ENCODE measurements around the gene S100P.
"Not testable (repeated sequence)": the region's sequence is repeated elsewhere in the genome, so short reads cannot be mapped to it uniquely, and the experiment has no call there.

Gene S100P

DNA sequence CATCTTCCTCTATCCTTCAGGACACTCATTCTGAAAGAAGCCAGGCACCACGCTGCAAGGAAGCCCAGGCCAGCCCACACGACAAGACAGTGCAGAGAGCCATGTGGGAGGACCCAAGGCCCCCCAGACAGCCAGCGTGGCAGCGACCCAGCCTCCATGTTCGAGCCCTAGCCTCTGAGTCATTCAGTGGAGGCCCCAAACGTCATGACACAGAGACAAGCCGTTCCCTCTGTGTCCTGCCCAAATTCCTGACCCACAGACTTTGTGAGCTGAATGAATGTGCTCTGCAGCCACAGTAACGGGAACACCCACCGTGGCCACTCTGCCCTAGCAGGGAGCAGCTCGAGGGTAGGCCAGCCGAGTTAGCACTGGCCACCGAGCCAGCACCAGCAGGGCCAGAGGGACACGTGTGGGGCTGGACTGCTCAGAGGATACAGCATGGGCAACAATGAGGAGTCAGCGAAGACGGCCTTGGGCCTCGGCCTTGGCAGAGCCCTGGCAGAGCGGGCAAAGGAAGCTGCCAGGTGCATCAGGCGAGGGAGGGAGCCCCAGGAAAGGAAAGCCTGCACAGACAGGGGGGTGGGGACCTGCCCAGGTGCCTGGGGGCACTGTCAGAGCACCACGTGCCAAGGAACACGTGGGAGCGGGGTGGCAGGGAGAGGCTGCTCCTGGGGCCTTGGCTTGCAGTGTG, 30.9 kb downstream of the S100P start:
- DNase-seq (ENCODE audit: low read depth in 2 of 2): no peak

DNA sequence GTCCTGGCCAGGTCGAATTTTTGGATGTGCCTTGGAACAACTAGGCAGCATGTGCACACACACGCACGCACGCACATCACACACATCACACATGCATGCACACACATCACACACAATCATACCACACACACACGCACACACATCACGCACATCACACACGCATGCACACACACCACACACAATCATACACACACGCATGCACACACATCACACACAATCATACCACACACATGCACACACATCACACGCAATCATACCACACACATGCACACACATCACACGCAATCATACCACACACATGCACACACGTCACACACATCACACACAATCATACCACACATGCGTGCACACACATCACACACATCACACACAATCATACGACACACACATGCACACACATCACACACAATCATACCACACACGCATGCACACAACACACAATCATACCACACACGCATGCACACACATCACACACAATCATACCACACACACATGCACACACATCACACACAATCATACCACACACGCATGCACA, 31.8 kb downstream of the S100P start:
- not testable (repeated sequence) for DNase-seq (ENCODE audit: low read depth in 2 of 2)

DNA sequence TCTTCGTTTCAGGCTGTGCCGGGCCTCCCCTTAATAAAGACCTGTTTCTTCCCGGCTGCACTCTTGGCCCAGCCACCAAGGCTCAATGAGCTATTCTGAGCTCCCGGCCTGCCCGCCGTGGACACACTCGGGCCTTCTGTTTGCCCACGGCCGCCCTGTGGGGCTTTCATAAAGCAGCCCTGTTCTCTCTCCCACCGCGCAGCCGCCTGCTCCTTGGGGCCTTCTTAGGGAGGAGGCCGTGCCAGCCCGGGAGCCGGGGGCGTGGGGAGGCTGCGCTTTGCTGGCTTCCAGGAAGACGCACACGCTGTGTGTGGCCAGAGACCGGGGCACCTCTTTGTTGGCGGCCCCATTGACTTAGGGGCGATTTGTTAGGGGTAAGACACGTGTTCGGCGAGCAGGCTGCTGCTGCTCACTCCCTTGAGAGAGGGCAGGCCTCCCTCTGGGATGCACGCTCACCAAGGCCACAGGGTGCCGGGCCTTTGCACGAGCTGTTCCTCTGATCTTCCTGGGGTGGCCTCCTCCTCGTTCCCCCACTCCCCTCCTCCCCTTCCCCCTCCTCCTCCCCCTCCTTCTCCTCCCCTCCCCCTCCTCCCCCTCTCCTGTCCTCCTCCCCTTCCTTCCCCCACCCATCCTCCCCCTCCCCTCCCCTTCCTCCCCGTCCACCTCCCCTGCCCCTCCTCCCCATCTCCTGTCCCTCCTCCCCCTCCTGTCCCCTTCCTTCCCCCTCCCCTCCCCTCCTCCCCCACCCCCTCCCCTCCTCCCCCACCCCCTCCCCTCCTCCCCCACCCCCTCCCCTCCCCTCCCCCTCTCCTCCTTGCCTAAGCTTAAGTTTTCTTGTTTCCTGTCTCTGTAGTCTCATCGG, 33.6 kb downstream of the S100P start:
- no peak for DNase-seq (ENCODE audit: low read depth in 2 of 2)

DNA sequence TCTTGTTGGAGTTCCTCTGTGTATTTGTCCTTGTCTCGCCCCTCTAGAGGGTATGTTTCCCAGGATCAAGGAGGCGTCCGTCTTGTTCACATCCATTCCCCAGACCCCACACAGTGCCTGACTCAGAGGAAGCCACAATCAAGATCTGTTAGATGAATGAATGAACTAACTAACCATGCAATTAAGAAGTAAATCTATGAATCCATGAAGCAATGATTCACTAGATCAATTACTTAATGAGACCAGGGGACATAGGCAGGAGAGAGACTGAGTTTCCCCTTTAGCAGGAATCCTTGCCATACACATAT, 34.2 kb downstream of the S100P start:
- DNase-seq (ENCODE audit: low read depth in 2 of 2): no peak

DNA sequence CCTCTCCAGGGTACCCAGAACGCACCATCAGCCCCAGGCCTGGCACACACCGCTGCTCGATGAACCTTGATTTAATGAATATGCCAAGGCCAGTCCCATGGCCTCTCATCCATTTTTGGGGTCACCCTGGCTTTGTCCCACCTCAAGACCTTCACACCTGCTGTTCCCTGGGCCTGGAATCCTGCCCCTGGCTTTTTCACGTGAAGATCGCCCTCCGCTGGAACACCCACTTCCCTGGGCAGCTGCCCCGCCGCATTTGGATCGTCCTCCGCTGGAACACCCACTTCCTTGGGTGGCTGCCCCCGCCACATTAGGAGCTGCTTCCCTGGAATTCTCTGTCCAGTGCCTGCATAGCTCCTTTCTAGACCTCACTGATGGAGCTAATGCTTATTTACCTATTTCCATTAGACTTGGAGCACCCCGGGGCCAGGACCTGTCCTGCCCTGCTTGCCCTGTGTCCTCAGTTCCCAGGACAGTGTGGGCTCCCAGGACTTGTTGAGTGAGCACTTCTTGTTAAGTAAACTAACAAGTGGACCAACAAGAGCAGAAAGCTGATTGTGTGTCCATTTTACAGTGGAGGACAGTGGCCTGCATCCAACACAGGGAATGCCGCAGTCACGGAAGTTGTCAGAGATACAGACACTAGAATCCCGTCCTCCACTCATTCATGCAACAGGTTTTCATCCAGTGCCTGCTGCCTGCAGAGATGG, 34.8 kb downstream of the S100P start:
- no peak for DNase-seq (ENCODE audit: low read depth in 2 of 2)

DNA sequence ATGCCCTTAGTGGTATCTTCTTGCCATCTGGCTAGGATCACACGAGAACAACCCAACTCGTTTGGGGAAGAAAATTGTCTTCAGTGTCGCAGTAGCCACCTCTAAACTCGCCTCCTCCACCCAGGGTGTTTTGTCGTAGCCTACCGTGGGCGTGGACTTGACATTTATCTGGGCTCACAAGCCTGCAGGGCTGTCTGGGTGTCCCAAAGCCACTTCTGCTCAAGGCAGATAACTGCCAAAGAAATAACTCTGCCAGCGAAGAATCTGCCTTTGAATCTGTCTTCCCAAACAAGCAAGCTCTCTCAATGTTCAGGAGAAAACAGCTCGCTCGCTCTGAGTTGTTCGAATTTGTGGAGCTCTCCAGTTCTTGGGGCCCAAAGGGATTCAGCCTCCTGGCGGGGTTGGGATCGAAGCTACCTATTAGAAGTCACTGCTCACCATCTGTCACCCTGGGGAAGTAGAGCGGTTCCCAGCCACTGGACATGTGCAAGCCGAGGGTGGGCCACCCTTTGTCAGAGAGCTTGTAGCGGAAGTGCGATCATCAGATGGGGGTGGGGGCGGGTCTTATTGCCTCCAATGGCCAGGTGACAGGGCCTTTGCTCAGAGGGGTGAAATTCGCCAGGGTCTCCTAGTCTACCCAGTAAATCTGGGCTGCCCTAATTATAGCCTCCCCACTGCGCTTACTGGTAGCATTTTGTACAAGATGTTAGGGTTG, 37.1 kb downstream of the S100P start:
- DNase-seq (ENCODE audit: low read depth in 2 of 2): no peak

DNA sequence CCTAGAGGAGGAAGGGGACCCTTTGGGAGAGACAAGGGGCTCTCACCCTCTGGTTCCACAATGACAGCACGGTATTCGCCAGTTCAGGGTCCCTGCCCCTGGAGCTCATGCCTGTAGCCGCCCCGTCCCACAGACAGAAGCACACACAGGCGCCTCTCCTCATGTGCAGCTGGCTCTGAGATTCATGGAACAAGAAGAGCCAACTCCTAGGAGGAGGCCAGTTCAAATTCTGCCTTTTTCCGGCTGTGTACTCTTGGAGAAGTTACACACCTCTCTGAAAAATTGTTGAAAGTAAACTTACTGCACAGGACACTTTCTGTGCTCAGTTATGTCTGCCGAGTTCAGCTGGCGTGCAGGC, 37.6 kb downstream of the S100P start:
- DNase-seq (ENCODE audit: low read depth in 2 of 2): no peak

DNA sequence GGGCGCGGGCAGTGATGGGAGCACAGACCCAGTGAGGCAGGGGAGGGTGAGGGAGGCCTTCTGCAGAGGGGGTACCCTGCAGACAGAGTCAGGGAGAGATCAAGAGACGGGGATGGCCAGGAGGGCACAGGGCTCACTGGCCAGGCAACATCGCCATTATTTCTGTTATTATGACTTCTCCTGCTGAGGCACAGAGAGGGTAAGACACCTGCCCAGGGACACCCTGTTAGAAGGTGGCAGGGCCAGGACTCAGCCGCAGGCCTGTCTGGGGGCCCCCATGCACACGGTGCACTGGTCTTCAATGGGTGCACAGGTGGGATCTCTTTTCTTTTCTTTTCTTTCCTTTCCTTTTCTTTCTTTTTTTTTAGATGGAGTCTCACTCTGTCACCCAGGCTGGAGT, 38.1 kb downstream of the S100P start:
- no peak for DNase-seq (ENCODE audit: low read depth in 2 of 2)

DNA sequence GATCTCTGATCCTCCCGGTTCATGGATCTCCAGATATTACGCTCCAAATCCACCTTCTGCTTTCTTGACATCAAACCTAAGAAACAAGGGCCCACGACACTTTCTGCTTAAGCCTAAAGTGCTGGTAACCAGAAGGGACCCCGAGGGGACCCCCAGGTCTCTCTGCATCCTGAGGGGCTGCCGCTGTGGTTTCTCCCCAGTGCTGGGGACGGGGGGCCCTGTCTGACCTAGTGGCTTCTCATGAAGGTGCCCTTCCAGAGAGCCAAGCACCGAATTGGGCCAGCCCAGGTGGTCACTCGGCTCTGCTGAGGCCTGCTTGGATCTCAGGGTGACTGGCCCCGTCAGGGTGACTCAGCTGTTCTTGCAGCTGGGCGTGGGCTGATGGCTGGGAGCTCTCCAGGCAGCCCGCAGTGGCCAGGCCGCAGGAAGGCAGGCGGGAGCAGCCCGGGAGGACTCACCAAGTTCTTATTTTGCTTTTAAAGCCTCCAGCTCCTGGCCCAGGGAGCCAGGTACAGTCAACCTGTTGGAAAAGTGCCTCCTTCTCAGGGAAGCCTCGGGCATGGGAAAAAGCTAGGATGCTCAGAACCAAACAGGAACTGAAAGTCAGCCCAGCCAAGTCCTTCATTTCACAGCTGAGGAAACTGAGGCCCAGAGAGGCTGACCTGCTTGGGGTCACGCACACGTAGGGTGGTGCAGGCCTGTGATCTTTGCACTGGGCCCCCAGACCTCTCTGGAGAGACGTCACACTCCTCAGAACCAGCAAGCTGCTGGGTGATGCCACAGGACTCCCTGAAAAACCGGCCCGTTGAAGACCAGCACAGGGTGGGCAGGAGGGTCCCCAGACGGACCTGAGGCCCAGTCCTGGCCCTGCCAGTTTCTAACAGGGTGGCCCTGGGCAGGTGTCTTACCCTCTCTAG, 39.0 kb downstream of the S100P start:
- DNase-seq (ENCODE audit: low read depth in 2 of 2): no peak

DNA sequence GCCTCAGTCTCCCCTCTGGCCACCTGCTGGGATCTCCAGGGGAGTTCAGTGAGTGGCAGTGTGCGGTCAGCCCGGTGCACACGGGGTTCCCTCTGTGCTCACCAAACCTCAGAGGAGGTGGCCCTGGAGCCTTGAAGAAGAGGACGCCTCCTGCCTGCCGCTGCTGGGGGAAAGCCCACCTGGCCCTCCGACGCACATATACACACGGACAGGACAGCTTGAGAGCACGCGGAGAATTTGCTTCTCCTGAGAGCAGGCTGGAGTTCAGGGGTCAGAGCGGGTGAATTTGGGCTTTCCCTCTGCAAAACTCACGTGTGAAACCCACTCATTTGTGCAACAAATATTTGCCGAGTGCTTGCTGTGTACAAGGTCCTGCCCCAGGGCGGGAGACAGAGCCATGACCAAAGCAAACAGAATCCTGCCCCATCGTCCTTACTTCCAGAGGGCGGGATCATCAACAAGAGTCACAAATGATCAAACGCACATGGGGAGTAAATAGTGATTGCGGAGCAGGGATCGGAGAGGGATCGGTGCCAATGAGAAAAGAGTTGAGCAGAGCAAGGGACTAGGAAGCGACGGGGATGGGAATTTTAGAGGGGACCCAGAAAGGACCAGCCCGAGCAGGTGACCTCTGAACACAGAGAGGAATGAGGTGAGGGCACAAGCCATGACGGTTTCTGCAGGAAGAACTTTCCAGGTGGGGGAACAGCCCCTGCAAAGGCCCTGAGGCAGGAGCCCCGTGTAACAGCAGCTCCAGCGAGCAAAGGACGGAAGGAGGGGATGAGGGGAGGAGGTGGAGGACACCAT, 39.9 kb downstream of the S100P start:
- DNase-seq (ENCODE audit: low read depth in 2 of 2): no peak

DNA sequence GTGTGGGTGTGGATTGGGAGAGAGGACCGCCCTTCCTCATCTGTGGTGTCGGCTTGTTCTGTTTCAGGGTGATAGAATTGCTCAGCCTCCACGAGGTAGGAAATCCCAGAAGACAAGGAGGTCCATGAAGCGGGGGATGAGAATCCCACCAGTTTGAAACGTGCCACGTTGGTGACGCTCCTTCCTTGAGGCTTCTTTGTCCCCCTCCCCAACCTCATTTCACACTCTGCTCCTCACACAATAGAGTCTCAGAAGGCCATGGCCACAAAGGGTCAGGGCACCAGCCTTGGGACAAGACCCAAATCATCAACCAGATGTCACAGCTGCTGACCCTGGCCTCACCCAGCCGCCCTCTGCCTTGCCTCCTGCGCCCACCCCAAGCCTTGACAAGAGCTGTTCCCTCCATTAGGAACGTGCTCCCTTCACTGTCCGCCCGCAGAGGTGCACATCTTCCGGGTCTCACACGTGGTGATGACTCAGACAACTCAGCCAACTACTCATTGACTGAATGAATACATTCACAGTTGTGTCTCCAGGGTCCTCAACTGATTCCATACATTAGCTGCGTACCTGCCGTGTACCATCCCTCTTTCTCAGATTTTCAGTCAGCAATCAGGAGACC, 40.6 kb downstream of the S100P start:
- DNase-seq (ENCODE audit: low read depth in 2 of 2): no peak

DNA sequence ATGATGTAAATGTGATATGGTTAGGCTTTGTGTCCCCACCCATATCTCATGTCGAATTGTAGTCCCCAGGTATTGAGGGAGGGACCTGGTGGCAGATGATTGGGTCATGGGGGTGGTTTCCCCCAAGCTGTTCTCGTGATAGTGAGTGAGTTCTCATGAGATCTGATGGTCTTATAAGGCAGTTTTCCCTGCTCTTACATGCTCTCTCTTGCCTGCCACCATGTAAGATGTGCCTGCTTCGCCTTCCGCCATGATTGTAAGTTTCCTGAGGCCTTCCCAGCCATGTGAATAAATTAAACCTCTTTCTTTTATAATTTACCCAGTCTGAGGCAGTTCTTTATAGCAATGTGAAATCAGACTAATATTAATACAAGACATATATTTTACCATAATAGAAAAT, 46.2 kb downstream of the S100P start:
- no peak for DNase-seq (ENCODE audit: low read depth in 2 of 2)

DNA sequence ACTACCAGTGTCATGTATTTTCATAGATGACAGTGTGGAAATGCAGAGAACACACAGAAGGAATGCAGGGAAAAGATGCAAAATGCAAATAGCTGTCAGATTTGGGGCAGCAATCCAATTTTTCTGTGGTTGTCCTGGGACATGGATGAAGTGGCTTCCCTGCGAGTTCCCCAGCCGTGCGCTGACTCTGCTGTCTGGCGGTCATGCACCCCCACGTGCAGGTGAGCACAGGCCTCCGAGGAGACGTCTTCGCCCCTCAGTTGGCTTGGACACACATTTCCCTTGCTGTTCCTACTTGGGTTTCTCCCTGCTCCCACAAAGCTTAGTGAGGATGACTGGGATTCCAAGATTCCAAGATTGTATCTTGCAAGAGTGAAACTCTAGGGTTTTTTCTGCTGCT, 46.7 kb downstream of the S100P start:
- no peak for DNase-seq (ENCODE audit: low read depth in 2 of 2)

DNA sequence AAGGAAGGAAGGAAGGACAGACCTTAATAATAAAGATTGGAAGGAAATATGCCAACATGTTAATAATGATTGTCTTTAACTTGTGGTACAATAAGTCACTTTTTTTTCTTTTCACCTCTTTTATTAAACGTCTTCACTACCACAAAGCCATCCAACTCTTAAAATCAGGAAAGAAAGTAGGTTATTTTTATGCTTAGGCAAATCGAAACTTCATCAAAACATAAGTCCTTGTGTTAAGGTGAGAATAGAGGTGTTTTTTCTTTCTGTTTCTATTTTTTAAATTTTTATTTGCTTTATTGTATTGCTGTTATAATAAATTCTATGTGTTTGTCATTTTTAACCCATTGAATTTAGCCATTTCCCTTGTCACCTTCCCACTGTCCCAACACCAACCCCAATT, 48.8 kb downstream of the S100P start:
- DNase-seq (ENCODE audit: low read depth in 2 of 2): no peak

DNA sequence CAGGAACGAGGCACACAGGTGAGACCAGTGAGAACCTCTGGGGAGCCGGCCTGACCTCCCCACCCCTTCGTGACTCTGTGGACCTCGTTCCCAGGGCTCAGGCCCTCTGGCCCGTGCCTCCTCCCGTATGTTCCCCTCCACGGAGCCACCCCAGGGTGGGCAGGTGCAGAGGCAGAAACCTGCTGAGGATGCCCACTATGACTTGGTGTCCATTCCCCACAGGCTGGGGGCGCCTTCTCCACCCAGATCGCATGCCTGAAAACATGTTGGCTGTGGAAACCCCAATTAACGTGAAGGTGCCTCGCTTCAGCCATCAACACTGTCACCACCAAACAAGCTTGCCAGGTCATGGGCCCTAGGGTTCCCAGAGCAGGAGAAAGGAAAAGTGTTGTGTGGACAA, 49.3 kb downstream of the S100P start:
- no peak for DNase-seq (ENCODE audit: low read depth in 2 of 2)

Measured in activated CD4-positive, alpha-beta T cell treated with anti-CD3 and anti-CD28 coated beads for 24 hours (primary cell).